Measurements from ENCODE around the gene TMEFF2.

TMEFF2 gene

DNA sequence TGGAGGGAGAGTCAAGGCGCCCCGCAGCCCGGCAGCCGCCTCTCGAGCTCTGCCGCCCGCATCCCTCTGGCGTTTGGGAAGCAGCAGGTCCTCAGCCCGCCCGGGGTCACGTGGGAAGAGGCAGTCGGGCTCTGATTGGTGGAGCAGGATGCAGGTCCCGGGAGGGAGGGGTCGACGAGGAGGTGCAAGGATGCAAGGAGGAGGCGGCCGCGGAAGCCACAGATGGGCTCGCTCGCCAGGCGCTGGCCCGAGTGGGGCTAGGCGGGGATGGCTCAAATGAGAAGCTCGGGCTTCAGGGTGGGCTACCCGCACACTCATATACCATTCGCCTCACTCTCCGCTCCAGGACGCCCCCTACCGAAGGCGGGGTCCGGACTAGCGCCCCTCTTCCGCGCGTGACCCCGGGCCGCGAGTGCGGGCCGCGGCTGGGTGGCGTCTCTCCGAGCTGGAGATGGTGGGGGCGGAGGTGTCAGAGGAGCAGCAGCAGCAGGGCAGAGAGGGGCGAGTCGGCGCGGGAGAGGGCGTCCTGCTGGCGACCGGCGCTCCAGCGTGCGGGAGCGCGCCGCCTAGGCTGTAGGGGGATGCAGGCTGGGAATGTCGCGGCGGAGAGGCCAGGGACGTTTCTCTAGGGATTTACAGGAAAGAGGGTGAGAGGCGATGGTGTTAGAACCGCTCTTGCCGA, at the start of gene TMEFF2:
Gene TMEFF2 (minus strand): TSS at position 68 of the 682 bp plus-strand sequence. CDS start 409 bp downstream, outside the sequence.
- H3K4me3 ChIP-seq (ENCODE audit: low read depth, low read length): no peak within 1 kb of the TSS
- TF ChIP-seq, protein P1, sequence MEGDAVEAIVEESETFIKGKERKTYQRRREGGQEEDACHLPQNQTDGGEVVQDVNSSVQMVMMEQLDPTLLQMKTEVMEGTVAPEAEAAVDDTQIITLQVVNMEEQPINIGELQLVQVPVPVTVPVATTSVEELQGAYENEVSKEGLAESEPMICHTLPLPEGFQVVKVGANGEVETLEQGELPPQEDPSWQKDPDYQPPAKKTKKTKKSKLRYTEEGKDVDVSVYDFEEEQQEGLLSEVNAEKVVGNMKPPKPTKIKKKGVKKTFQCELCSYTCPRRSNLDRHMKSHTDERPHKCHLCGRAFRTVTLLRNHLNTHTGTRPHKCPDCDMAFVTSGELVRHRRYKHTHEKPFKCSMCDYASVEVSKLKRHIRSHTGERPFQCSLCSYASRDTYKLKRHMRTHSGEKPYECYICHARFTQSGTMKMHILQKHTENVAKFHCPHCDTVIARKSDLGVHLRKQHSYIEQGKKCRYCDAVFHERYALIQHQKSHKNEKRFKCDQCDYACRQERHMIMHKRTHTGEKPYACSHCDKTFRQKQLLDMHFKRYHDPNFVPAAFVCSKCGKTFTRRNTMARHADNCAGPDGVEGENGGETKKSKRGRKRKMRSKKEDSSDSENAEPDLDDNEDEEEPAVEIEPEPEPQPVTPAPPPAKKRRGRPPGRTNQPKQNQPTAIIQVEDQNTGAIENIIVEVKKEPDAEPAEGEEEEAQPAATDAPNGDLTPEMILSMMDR (IDR thresholded peaks at IDR 0.05; ENCODE audit: low read depth, low read length): no peak
- TF ChIP-seq POLR2A (IDR thresholded peaks at IDR 0.05; ENCODE audit: extremely low read depth, insufficient read length) (no peak), MYC (IDR thresholded peaks at IDR 0.05; ENCODE audit: low read depth, low read length) (no peak)
- TF ChIP-seq, protein P2, sequence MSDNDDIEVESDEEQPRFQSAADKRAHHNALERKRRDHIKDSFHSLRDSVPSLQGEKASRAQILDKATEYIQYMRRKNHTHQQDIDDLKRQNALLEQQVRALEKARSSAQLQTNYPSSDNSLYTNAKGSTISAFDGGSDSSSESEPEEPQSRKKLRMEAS (IDR thresholded peaks at IDR 0.05; ENCODE audit: low read depth, low read length): no peak
- no peak for DNase-seq (ENCODE audit: low read depth)

GRCh38 chr2:192243488-192243887, 48.8 kb upstream of the TMEFF2 start:
- no peak for DNase-seq (ENCODE audit: low read depth)
- H3K4me3 ChIP-seq (ENCODE audit: low read depth, low read length): no peak overlapping the region
- TF ChIP-seq MYC (IDR thresholded peaks at IDR 0.05; ENCODE audit: low read depth, low read length) (no peak), POLR2A (IDR thresholded peaks at IDR 0.05; ENCODE audit: extremely low read depth, insufficient read length) (no peak)
- TF ChIP-seq, protein P2 (IDR thresholded peaks at IDR 0.05; ENCODE audit: low read depth, low read length): no peak
- TF ChIP-seq, protein P1 (IDR thresholded peaks at IDR 0.05; ENCODE audit: low read depth, low read length): no peak

DNA sequence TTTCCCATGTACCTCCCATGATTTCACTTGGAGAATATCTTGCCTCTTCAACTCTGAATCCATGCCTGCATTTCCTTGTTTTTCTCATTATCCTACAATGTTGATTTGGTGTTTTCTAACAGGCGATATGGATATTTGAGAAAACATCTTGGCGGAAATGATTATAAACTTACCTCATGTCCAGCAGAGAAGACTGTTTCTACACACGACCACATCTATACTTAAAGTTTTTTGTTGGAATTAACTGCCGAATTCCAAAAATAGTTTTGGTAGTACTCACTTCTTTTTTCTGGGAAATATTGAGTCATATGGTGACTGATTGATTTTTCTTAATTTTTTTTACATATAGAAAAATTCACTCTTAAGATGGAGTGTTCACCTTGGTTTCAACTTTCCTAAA, 41.4 kb upstream of the TMEFF2 start:
- TF ChIP-seq POLR2A (IDR thresholded peaks at IDR 0.05; ENCODE audit: extremely low read depth, insufficient read length) (no peak), MYC (IDR thresholded peaks at IDR 0.05; ENCODE audit: low read depth, low read length) (no peak)
- TF ChIP-seq, protein P2 (IDR thresholded peaks at IDR 0.05; ENCODE audit: low read depth, low read length): no peak
- TF ChIP-seq, protein P1 (IDR thresholded peaks at IDR 0.05; ENCODE audit: low read depth, low read length): no peak
- no peak for DNase-seq (ENCODE audit: low read depth)
- H3K4me3 ChIP-seq (ENCODE audit: low read depth, low read length): no peak overlapping the region

- no peak for TF ChIP-seq MYC (IDR thresholded peaks at IDR 0.05; ENCODE audit: low read depth, low read length)
- TF ChIP-seq, protein P2 (IDR thresholded peaks at IDR 0.05; ENCODE audit: low read depth, low read length): no peak
- no peak for TF ChIP-seq POLR2A (IDR thresholded peaks at IDR 0.05; ENCODE audit: extremely low read depth, insufficient read length)
- TF ChIP-seq, protein P1 (IDR thresholded peaks at IDR 0.05; ENCODE audit: low read depth, low read length): no peak
- no peak overlapping the region for H3K4me3 ChIP-seq (ENCODE audit: low read depth, low read length)
- DNase-seq (ENCODE audit: low read depth): no peak
Observed at GRCh38 chr2:192230889-192231453, 36.2 kb upstream of the TMEFF2 start.

DNA sequence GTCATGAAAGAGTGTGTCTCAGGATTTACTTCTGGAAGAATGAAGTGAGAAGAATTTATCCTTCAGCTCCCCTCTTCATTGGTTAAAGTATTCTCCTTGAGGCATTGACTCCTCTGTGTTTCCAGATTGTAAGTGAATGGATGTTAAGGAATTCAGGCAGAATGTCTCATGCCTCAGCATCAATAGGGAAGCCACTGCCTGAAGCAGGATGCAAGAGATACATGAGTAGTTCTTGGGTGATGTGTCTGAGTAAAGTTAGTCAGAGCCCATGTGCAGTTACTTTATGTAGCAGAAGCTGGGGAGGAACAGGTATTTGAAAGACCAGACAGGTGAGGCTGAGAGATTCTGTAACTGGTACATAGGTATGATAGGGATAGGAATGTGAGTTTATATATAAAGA, 34.0 kb upstream of the TMEFF2 start:
- TF ChIP-seq MYC (IDR thresholded peaks at IDR 0.05; ENCODE audit: low read depth, low read length): no peak
- no peak for TF ChIP-seq POLR2A (IDR thresholded peaks at IDR 0.05; ENCODE audit: extremely low read depth, insufficient read length)
- TF ChIP-seq, protein P1 (IDR thresholded peaks at IDR 0.05; ENCODE audit: low read depth, low read length): no peak
- TF ChIP-seq, protein P2 (IDR thresholded peaks at IDR 0.05; ENCODE audit: low read depth, low read length): no peak
- DNase-seq (ENCODE audit: low read depth): no peak
- no peak overlapping the region for H3K4me3 ChIP-seq (ENCODE audit: low read depth, low read length)

Measured in NB4 (cell line).